ENCODE data around the gene CCDC127. TPM values are rescaled to one million over a fixed set of nuclear protein-coding genes. Genes with fewer than 3 reads are reported as not detected.

CCDC127 gene
- total RNA-seq, 1 donor from 2014 or later, result 2.9 TPM

DNA sequence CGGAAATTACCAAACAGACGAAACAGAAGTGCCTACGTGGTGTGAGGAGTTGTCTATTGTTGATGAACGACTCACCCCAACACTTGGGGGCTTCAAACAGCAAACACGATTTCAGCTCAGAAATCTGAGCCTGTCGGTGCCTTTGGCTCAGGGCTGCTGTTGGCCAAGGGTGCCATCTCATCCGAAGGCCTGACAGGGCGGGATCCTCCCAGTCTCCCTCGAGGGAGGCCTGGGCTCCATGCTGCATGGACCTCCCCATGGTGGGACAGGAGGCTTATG, 25.3 kb downstream of the CCDC127 start:
- Histone ChIP-seq H3K36me3 (ENCODE audit: control insufficient read depth, insufficient read depth, low read length) (no peaks in the 10 kb centered on the region), H3K4me3 (ENCODE audit: low read depth, low read length) (no peak overlapping the region), H3K27me3 (ENCODE audit: control insufficient read depth, insufficient read depth, low read length) (peaks cover 6% of the 10 kb centered on the region)
- TF ChIP-seq, protein P1, sequence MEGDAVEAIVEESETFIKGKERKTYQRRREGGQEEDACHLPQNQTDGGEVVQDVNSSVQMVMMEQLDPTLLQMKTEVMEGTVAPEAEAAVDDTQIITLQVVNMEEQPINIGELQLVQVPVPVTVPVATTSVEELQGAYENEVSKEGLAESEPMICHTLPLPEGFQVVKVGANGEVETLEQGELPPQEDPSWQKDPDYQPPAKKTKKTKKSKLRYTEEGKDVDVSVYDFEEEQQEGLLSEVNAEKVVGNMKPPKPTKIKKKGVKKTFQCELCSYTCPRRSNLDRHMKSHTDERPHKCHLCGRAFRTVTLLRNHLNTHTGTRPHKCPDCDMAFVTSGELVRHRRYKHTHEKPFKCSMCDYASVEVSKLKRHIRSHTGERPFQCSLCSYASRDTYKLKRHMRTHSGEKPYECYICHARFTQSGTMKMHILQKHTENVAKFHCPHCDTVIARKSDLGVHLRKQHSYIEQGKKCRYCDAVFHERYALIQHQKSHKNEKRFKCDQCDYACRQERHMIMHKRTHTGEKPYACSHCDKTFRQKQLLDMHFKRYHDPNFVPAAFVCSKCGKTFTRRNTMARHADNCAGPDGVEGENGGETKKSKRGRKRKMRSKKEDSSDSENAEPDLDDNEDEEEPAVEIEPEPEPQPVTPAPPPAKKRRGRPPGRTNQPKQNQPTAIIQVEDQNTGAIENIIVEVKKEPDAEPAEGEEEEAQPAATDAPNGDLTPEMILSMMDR (IDR thresholded peaks at IDR 0.05; ENCODE audit: insufficient read depth, low read length, severe bottlenecking), result no peak
- DNase-seq (ENCODE audit: low read depth) (no peak), FAIRE-seq (peak; percentile 58)

GRCh38 chr5:191949-192690, 25.8 kb downstream of the CCDC127 start:
- DNase-seq (ENCODE audit: low read depth) (no peak), FAIRE-seq (no peak)
- Histone ChIP-seq H3K4me3 (ENCODE audit: low read depth, low read length) (no peak overlapping the region), H3K27me3 (ENCODE audit: control insufficient read depth, insufficient read depth, low read length) (peaks cover 6% of the 10 kb centered on the region), H3K36me3 (ENCODE audit: control insufficient read depth, insufficient read depth, low read length) (no peaks in the 10 kb centered on the region)
- TF ChIP-seq, protein P1 (IDR thresholded peaks at IDR 0.05; ENCODE audit: insufficient read depth, low read length, severe bottlenecking), result no peak

GRCh38 chr5:191036-191948, 26.7 kb downstream of the CCDC127 start, which contains the start of gene LRRC14B:
Gene LRRC14B (plus strand): TSS chr5:191495. CDS start chr5:191539, 44 bp downstream.
- no peak for FAIRE-seq
- TF ChIP-seq, protein P1 (IDR thresholded peaks at IDR 0.05; ENCODE audit: insufficient read depth, low read length, severe bottlenecking), result no peak
- DNase-seq (ENCODE audit: low read depth), result no peak
- peaks cover 6% of the 10 kb centered on the region for H3K27me3 ChIP-seq (ENCODE audit: control insufficient read depth, insufficient read depth, low read length)
- H3K4me3 ChIP-seq (ENCODE audit: low read depth, low read length), result no peak within 1 kb of the TSS
- no peaks in the 10 kb centered on the region for H3K36me3 ChIP-seq (ENCODE audit: control insufficient read depth, insufficient read depth, low read length)

DNA sequence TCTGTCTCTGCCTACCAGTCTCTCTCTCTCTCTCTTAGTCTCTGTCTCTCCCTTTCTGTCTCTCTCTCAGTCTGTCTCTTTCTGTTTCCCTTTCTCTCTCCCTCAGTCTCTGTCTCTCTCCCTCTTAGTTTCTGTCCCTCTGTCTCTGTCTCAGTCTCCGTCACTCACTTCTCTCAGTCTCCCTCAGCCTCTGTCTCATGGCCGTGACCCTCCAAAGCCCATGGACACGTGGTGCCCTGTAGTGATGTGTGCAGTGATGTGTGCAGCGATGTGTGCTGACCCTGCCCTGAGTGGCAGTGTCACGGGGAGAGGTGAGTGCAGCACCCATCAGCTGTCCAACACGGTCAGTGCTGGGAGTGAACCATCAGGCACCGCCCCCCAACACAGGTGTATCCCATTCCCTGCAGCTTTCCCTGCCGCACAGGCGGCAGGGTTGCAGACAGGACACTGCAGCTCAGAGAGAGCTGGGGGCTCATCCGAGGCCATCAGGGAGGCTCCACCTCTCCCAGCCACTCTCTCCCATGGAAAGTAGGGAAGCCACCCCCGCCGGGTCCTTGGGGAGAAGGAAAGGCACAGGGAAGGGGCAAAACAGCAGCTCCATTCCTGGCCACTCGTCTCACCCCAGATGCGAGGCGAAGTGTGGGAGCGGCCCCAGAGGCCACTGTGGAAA, 27.5 kb downstream of the CCDC127 start:
- FAIRE-seq (no peak), DNase-seq (ENCODE audit: low read depth) (no peak)
- TF ChIP-seq, protein P1 (IDR thresholded peaks at IDR 0.05; ENCODE audit: insufficient read depth, low read length, severe bottlenecking), result no peak
- Histone ChIP-seq H3K4me3 (ENCODE audit: low read depth, low read length) (no peak overlapping the region), H3K36me3 (ENCODE audit: control insufficient read depth, insufficient read depth, low read length) (no peaks in the 10 kb centered on the region), H3K27me3 (ENCODE audit: control insufficient read depth, insufficient read depth, low read length) (peaks cover 6% of the 10 kb centered on the region)

DNA sequence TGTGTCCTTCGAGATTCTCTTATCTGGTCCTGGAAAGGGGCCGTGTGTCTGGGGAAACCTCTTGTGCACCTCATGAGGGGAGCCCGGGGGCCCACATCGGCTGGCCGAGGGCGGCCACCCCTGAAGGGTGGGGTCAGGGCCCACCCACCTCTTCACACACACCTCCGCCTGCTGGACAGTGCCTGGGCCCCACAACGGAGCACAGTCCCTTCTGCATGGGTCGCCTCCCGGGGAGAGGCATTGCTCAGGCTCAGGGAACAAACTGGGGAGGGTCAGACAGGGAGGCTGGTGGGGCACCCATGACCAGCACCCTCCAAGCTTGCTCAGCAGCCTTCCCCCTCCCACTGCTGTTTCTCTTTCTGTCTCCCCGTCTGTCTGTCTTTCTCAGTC, 28.0 kb downstream of the CCDC127 start:
- Histone ChIP-seq H3K36me3 (ENCODE audit: control insufficient read depth, insufficient read depth, low read length) (no peaks in the 10 kb centered on the region), H3K4me3 (ENCODE audit: low read depth, low read length) (no peak overlapping the region), H3K27me3 (ENCODE audit: control insufficient read depth, insufficient read depth, low read length) (peaks cover 6% of the 10 kb centered on the region)
- no peak for DNase-seq (ENCODE audit: low read depth)
- TF ChIP-seq, protein P1 (IDR thresholded peaks at IDR 0.05; ENCODE audit: insufficient read depth, low read length, severe bottlenecking), result no peak
- FAIRE-seq, result no peak
